ENCODE data around the gene NAALADL2.
"Not testable (repeated sequence)": the region's sequence is repeated elsewhere in the genome, so short reads cannot be mapped to it uniquely, and the experiment has no call there.

NAALADL2 gene

GRCh38 chr3:175215833-175216232 is 356.7 kb downstream of the NAALADL2 start:
- no peak for DNase-seq

- no peak for DNase-seq
Observed at GRCh38 chr3:175222356-175222755, 363.2 kb downstream of the NAALADL2 start.

- no peak for DNase-seq
Observed at GRCh38 chr3:175224051-175224450, 364.9 kb downstream of the NAALADL2 start.

GRCh38 chr3:175226444-175226843 is 367.3 kb downstream of the NAALADL2 start:
- no peak for DNase-seq

GRCh38 chr3:175227126-175227525 is 368.0 kb downstream of the NAALADL2 start:
- no peak for DNase-seq

GRCh38 chr3:175233957-175234940 is 375.1 kb downstream of the NAALADL2 start:
- DNase-seq: no peak

GRCh38 chr3:175238801-175239200 is 379.7 kb downstream of the NAALADL2 start:
- no peak for DNase-seq

GRCh38 chr3:175240921-175241320 is 381.8 kb downstream of the NAALADL2 start:
- no peak for DNase-seq

- no peak for DNase-seq
Observed at GRCh38 chr3:175242243-175242642, 383.1 kb downstream of the NAALADL2 start.

GRCh38 chr3:175246234-175246633 is 387.1 kb downstream of the NAALADL2 start:
- no peak for DNase-seq

GRCh38 chr3:175246766-175247165 is 387.6 kb downstream of the NAALADL2 start:
- DNase-seq: no peak

- DNase-seq: no peak
Observed at GRCh38 chr3:175247629-175248028, 388.5 kb downstream of the NAALADL2 start.

- no peak for DNase-seq
Observed at GRCh38 chr3:175248832-175249231, 389.7 kb downstream of the NAALADL2 start.

- no peak for DNase-seq
Observed at GRCh38 chr3:175255698-175256097, 396.6 kb downstream of the NAALADL2 start.

GRCh38 chr3:175257123-175257522 is 398.0 kb downstream of the NAALADL2 start:
- DNase-seq: no peak

- DNase-seq: no peak
Observed at GRCh38 chr3:175258763-175259162, 399.6 kb downstream of the NAALADL2 start.

GRCh38 chr3:175260145-175260794 is 401.1 kb downstream of the NAALADL2 start:
- DNase-seq: no peak

- no peak for DNase-seq
Observed at GRCh38 chr3:175266478-175266877, 407.3 kb downstream of the NAALADL2 start.

- no peak for DNase-seq
Observed at GRCh38 chr3:175267121-175267531, 408.0 kb downstream of the NAALADL2 start.

- no peak for DNase-seq
Observed at GRCh38 chr3:175267561-175267960, 408.4 kb downstream of the NAALADL2 start.

- no peak for DNase-seq
Observed at GRCh38 chr3:175269394-175269793, 410.3 kb downstream of the NAALADL2 start.

GRCh38 chr3:175270198-175270837 is 411.2 kb downstream of the NAALADL2 start:
- no peak for DNase-seq

- DNase-seq: no peak
Observed at GRCh38 chr3:175270866-175271265, 411.7 kb downstream of the NAALADL2 start.

GRCh38 chr3:175271465-175271864 is 412.3 kb downstream of the NAALADL2 start:
- DNase-seq: not testable (repeated sequence)

Measured in CD4-positive, alpha-beta T cell treated with Interleukin-12 subunit alpha and Interleukin-12 subunit beta, for 1 hour (primary cell).